Tibial nerve (tissue), 4 donors: ENCODE results near the gene FADS6.
"Not testable (repeated sequence)": the region's sequence is repeated elsewhere in the genome, so short reads cannot be mapped to it uniquely, and the experiment has no call there.

ENCODE experiments used
- EP300 ChIP-seq, 2 donors: sonication (generic); formaldehyde crosslinking; IDR thresholded peaks; one replicate each; pipeline ENCODE4 v1.6.1; 2017; ENCODE audit warnings: antibody characterized with exemption in 2 of 2, mild to moderate bottlenecking in 1 of 2
- POLR2A ChIP-seq, 2 donors: fragments of 450-650 bp; IDR thresholded peaks; one replicate each; pipeline ENCODE4 v1.6.1; 2017; ENCODE audit warnings: antibody characterized with exemption in 2 of 2, mild to moderate bottlenecking in 2 of 2, moderate library complexity in 2 of 2
- TF ChIP-seq, protein P1 (sequence below), 5 experiments: fragments of 200-600 bp in 3 of 5; fragments of 450-650 bp in 2 of 5; sonication (generic) in 3 of 5; IDR thresholded peaks; one replicate each; pipeline ENCODE4 v1.5.1; 2016 to 2019; ENCODE audit warnings: antibody characterized with exemption in 5 of 5, mild to moderate bottlenecking in 3 of 5, moderate library complexity in 2 of 5

DNA sequence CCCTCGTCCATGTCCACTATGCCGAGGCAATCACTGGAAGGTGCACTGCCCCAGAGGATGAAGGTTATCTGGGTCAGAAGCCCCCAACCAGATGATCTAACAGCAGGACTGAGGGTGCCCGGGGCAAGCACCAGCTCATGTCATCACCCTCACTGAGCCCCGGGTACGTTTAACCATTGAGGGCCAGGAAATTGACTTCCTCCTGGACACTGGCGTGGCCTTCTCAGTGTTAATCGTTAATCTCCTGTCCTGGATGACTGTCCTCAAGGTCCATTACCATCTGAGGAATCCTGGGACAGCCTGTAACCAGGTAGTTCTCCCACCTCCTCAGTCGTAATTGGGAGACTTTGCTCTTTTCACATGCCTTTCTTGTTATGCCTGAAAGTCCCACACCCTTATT, 18.0 kb upstream of the FADS6 start:
- TF ChIP-seq, protein P1, sequence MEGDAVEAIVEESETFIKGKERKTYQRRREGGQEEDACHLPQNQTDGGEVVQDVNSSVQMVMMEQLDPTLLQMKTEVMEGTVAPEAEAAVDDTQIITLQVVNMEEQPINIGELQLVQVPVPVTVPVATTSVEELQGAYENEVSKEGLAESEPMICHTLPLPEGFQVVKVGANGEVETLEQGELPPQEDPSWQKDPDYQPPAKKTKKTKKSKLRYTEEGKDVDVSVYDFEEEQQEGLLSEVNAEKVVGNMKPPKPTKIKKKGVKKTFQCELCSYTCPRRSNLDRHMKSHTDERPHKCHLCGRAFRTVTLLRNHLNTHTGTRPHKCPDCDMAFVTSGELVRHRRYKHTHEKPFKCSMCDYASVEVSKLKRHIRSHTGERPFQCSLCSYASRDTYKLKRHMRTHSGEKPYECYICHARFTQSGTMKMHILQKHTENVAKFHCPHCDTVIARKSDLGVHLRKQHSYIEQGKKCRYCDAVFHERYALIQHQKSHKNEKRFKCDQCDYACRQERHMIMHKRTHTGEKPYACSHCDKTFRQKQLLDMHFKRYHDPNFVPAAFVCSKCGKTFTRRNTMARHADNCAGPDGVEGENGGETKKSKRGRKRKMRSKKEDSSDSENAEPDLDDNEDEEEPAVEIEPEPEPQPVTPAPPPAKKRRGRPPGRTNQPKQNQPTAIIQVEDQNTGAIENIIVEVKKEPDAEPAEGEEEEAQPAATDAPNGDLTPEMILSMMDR (IDR thresholded peaks at IDR 0.05), result not testable (repeated sequence)
- TF ChIP-seq POLR2A, EP300 (IDR thresholded peaks at IDR 0.05): not testable (repeated sequence)
